PC-3 (cell line): Measurements from ENCODE around the gene CARMIL1. TPM values are rescaled to one million over a fixed set of nuclear protein-coding genes. Genes with fewer than 3 reads are reported as not detected.

Experiments used
- ATAC-seq: fragments of 200-7000 bp; cut with Tn5 transposase; 2 replicates; pipeline ENCODE4 v1.9.1; 2020; ENCODE audit warnings: mild to moderate bottlenecking, moderate library complexity
- BruUV-seq: library from RNA; stranded (reverse); fragments of 400-500 nt; replicated peaks from 2 replicates; lab custom pipeline; 2021; lab: Mats Ljungman, UMichigan
- CTCF ChIA-PET: fragments of 300-600 bp; sonication (Branson Sonifier 250); formaldehyde crosslinking; loops from one replicate; lab custom pipeline; 2022; ENCODE audit warnings: antibody characterized with exemption; lab: Charles Lee
- POLR2A ChIA-PET: fragments of 300-600 bp; sonication (Branson Sonifier 250); formaldehyde crosslinking; loops from one replicate; lab custom pipeline; 2022; ENCODE audit warnings: antibody characterized with exemption; ENCODE audit not compliant: unreplicated experiment; lab: Charles Lee
- DNase-seq: peaks from one replicate; pipeline ENCODE4 v3.0.0-alpha.2; 2015
- H2AFZ ChIP-seq: fragments of 300-600 bp; sonication (generic); 2 replicates; pipeline ENCODE4 v1.6.0; 2016; ENCODE audit warnings: antibody characterized with exemption, low read length
- H3F3A ChIP-seq: fragments of 300-600 bp; sonication (generic); one replicate; pipeline ENCODE4 v1.6.0; 2017; ENCODE audit warnings: antibody characterized with exemption, low read length, control low read depth, mild to moderate bottlenecking; ENCODE audit not compliant: unreplicated experiment
- H3K27ac ChIP-seq: fragments of 300-600 bp; sonication (generic); 2 replicates; pipeline ENCODE4 v1.5.1; 2016; ENCODE audit warnings: mild to moderate bottlenecking, low read length
- H3K27me3 ChIP-seq: fragments of 300-600 bp; sonication (generic); 2 replicates; pipeline ENCODE4 v1.6.1; 2016; ENCODE audit warnings: low read length, mixed read lengths
- H3K36me3 ChIP-seq: fragments of 300-600 bp; sonication (generic); 2 replicates; pipeline ENCODE4 v1.6.1; 2016; ENCODE audit warnings: low read depth, mixed run types, low read length, mixed read lengths
- H3K4me1 ChIP-seq: fragments of 300-600 bp; sonication (generic); 2 replicates; pipeline ENCODE4 v1.5.1; 2016; ENCODE audit warnings: low read length; ENCODE audit not compliant: insufficient read depth
- H3K4me2 ChIP-seq: fragments of 300-600 bp; sonication (generic); 2 replicates; pipeline ENCODE4 v1.6.0; 2016; ENCODE audit warnings: low read length
- H3K4me3 ChIP-seq: fragments of 300-600 bp; sonication (generic); 2 replicates; pipeline ENCODE4 v1.5.1; 2016; ENCODE audit warnings: mild to moderate bottlenecking, low read length, mixed read lengths
- H3K79me2 ChIP-seq: fragments of 300-600 bp; sonication (generic); 2 replicates; pipeline ENCODE4 v1.6.1; 2017; ENCODE audit warnings: low read length, mixed read lengths
- H3K9ac ChIP-seq: fragments of 300-600 bp; sonication (generic); 2 replicates; pipeline ENCODE4 v1.6.0; 2016; ENCODE audit warnings: mild to moderate bottlenecking, low read length
- H3K9me2 ChIP-seq: fragments of 300-600 bp; sonication (generic); replicated peaks from 2 replicates; pipeline ENCODE4 v1.6.1; 2016; ENCODE audit warnings: mixed run types, low read length, mixed read lengths
- H3K9me3 ChIP-seq: fragments of 300-600 bp; sonication (generic); 2 replicates; pipeline ENCODE4 v1.6.1; 2016; ENCODE audit warnings: low read length, mixed read lengths
- H4K20me1 ChIP-seq: fragments of 300-600 bp; sonication (generic); 2 replicates; pipeline ENCODE4 v1.6.1; 2016; ENCODE audit warnings: low read length, mixed read lengths
- EZH2 ChIP-seq: fragments of 300-600 bp; sonication (generic); IDR thresholded peaks from one replicate; pipeline ENCODE4 v1.6.1; 2017; ENCODE audit warnings: antibody characterized with exemption, mild to moderate bottlenecking, low read length; ENCODE audit not compliant: unreplicated experiment
- EZH2phosphoT487 ChIP-seq: fragments of 300-600 bp; sonication (generic); IDR thresholded peaks from 2 replicates; pipeline ENCODE4 v1.6.1; 2018; ENCODE audit warnings: mild to moderate bottlenecking, antibody characterized with exemption, low read length, borderline replicate concordance
- intact Hi-C: fragments of 100-400 bp; cut with micrococcal nuclease; formaldehyde crosslinking; loops from 2 replicates; pipeline ENCODE4 v1.9.0; 2023
- total RNA-seq: library from RNA; depleted of rRNA; stranded (reverse); fragments of >200 nt; gene quantifications from 2 replicates; pipeline ENCODE4 v1.2.3, GENCODE V29; 2014
- TF ChIP-seq, protein P1 (sequence below): fragments of 300-600 bp; sonication (generic); conservative IDR thresholded peaks from 2 replicates; pipeline ENCODE4 v1.5.1; 2017; ENCODE audit warnings: antibody characterized with exemption, low read depth, mild to moderate bottlenecking, low read length

The CARMIL1 gene
- total RNA-seq, 1 experiment from 2014 or later: 22.0 TPM

DNA sequence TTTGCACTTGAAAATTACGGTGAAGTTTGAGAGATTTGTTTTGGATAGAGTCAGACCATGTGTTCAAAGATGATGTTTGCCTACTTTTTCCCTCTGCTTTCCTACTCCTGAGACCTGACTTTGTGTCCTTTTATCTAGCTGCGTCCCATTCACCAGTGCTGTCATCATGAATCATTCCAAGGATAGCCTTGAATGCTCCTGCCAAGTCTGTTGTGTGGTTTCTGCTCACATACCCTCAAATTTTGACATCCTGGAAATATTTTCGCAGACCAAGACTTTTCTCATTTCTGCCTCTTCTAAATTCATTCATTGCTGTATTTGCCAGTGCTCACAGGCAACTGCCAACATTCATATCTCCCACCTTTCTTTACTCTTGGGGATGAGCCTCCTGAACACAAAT, 197.0 kb downstream of the CARMIL1 start:
- peak; percentile 82 for DNase-seq
- H3F3A ChIP-seq: no peaks in the 10 kb centered on the region
- peak overlapping the region; percentile 56 for H3K27ac ChIP-seq
- peak; percentile 90 for ATAC-seq
- H3K9me2 ChIP-seq: no peaks in the 10 kb centered on the region
- no peaks in the 10 kb centered on the region for H3K79me2 ChIP-seq
- no peaks in the 10 kb centered on the region for H3K36me3 ChIP-seq
- no TSS peak for BruUV-seq
- H3K9ac ChIP-seq: no peak overlapping the region
- no peak overlapping the region for H3K4me3 ChIP-seq
- H3K4me1 ChIP-seq: peaks cover 24% of the 10 kb centered on the region
- intact Hi-C loops: no loop called here
- no peak overlapping the region for H2AFZ ChIP-seq
- no peaks in the 10 kb centered on the region for H4K20me1 ChIP-seq
- CTCF ChIA-PET: no interaction called here
- no peak for TF ChIP-seq EZH2phosphoT487
- TF ChIP-seq, protein P1, sequence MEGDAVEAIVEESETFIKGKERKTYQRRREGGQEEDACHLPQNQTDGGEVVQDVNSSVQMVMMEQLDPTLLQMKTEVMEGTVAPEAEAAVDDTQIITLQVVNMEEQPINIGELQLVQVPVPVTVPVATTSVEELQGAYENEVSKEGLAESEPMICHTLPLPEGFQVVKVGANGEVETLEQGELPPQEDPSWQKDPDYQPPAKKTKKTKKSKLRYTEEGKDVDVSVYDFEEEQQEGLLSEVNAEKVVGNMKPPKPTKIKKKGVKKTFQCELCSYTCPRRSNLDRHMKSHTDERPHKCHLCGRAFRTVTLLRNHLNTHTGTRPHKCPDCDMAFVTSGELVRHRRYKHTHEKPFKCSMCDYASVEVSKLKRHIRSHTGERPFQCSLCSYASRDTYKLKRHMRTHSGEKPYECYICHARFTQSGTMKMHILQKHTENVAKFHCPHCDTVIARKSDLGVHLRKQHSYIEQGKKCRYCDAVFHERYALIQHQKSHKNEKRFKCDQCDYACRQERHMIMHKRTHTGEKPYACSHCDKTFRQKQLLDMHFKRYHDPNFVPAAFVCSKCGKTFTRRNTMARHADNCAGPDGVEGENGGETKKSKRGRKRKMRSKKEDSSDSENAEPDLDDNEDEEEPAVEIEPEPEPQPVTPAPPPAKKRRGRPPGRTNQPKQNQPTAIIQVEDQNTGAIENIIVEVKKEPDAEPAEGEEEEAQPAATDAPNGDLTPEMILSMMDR: no peak
- TF ChIP-seq EZH2: no peak
- no peaks in the 10 kb centered on the region for H3K9me3 ChIP-seq
- H3K4me2 ChIP-seq: peak overlapping the region; percentile 23
- POLR2A ChIA-PET: interaction anchor here (0.5 kb wide), 1 partner anchor 163 kb away, joined by 15 read pairs; no protein-coding TSS in a partner anchor
- H3K27me3 ChIP-seq: no peaks in the 10 kb centered on the region

DNA sequence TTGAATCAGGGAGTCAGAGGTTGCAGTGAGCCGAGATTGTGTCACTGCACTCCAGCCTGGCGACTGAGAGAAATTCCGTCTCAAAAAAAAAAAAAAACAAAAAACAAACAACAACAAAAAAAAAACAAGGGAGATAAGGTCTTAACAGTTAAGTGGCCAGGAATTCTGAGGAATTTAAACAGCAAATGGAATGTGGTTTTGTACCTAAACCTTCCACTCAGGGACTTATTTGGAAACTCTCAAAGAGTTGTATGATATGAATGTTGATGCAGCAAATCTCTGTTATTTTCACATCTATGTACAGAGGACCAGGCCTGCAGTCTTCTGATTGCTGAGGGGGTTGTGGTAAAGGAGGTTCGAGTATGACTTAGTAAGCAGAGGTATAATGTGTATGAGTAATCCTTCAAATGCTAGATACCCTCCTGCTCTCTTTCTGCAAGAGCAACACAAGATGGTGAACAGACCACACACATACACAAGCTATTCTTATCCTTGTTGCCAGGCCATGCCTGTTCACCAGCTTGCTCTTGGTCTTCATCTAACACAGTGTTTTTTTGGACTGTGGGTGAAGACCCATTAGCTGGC, 197.9 kb downstream of the CARMIL1 start:
- no peaks in the 10 kb centered on the region for H3K79me2 ChIP-seq
- ChIA-PET POLR2A (no interaction called here), CTCF (no interaction called here)
- H3K4me1 ChIP-seq: peaks cover 24% of the 10 kb centered on the region
- intact Hi-C loops: no loop called here
- H3K27me3 ChIP-seq: no peaks in the 10 kb centered on the region
- H3K27ac ChIP-seq: peak overlapping the region; percentile 56; the same call in 1 of the 2 replicates
- TF ChIP-seq EZH2phosphoT487 (no peak), EZH2 (no peak)
- TF ChIP-seq, protein P1: no peak
- peak; percentile 74 for ATAC-seq
- no TSS peak for BruUV-seq
- H3K4me2 ChIP-seq: 0 out of 2 replicates have a peak overlapping the region, but pooled peaks have one; percentile 23
- no peaks in the 10 kb centered on the region for H3K9me2 ChIP-seq
- H2AFZ ChIP-seq: no peak overlapping the region
- H3K9me3 ChIP-seq: no peaks in the 10 kb centered on the region
- no peak overlapping the region for H3K4me3 ChIP-seq
- no peaks in the 10 kb centered on the region for H3K36me3 ChIP-seq
- DNase-seq: peak; percentile 58
- no peak overlapping the region for H3K9ac ChIP-seq
- H4K20me1 ChIP-seq: no peaks in the 10 kb centered on the region
- no peaks in the 10 kb centered on the region for H3F3A ChIP-seq

DNA sequence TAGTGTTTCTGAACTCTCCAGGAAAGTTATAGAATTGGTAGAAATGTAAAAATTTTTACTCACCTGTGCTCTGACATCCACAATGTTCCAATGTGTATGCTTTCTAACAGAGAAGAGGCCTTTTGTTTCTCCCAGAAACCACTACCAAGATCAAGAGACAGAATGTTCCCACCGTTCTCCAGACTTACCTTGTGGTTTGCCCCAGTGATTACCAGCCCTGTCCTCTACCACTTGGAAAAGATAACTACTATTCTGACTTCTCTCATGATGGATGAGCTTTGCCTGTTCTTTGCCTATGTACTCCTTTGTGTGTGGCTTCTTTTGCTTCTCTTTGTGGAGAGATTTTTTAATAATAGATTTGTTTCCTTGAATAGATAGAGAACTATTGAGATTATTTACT, 199.8 kb downstream of the CARMIL1 start:
- Histone ChIP-seq H3K27ac (no peak overlapping the region), H3K4me2 (no peak overlapping the region), H4K20me1 (no peaks in the 10 kb centered on the region), H3F3A (no peaks in the 10 kb centered on the region), H3K9me3 (no peaks in the 10 kb centered on the region), H3K79me2 (no peaks in the 10 kb centered on the region), H3K36me3 (no peaks in the 10 kb centered on the region), H3K4me3 (no peak overlapping the region), H2AFZ (no peak overlapping the region), H3K9ac (no peak overlapping the region), H3K9me2 (no peaks in the 10 kb centered on the region), H3K4me1 (peaks cover 24% of the 10 kb centered on the region), H3K27me3 (no peaks in the 10 kb centered on the region)
- intact Hi-C loops: no loop called here
- ATAC-seq: no peak
- no peak for DNase-seq
- CTCF ChIA-PET: no interaction called here
- POLR2A ChIA-PET: no interaction called here
- TF ChIP-seq, protein P1: no peak
- no peak for TF ChIP-seq EZH2
- TF ChIP-seq EZH2phosphoT487: no peak
- BruUV-seq: no TSS peak
